HG03103 (cell line): ENCODE results near the gene PSTPIP1.

Experiments
- ATAC-seq: cut with Tn5 transposase; IDR thresholded peaks from one replicate; pipeline ENCODE4 v1.9.1; 2021; ENCODE audit warnings: low read depth; ENCODE audit not compliant: unreplicated experiment

Gene PSTPIP1

DNA sequence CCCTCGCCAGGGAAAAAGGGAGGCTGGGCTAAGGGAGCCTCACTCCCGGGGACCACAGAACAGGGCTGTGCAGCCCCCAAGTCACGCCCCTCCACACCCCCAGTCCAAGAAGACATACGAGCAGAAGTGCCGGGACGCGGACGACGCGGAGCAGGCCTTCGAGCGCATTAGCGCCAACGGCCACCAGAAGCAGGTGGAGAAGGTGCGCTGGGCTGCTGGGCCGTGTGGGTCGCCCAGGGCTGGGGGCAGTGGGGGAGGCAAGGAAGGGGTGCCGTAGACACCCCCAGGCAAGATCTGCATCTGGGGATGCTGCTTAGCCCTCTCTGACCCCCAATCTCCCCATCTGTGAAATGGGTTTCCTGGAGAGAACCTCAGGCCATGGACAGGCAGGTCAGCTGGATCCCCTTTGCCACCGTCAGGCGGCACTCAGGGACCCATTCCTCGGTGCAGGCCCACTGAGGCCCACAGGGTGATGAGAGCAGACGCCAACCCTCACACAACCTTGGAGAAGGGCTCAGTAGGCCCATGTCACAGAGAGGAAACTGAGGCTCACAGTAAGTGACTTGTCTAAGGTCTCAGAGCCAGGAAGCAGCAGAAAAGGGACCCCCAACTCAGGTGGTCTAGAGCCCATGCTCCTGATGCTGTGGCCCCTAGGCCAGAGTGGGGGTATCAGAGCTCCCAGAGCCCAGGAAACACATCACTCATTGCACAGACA lies 33.7 kb downstream of the PSTPIP1 start:
- ATAC-seq: no peak

DNA sequence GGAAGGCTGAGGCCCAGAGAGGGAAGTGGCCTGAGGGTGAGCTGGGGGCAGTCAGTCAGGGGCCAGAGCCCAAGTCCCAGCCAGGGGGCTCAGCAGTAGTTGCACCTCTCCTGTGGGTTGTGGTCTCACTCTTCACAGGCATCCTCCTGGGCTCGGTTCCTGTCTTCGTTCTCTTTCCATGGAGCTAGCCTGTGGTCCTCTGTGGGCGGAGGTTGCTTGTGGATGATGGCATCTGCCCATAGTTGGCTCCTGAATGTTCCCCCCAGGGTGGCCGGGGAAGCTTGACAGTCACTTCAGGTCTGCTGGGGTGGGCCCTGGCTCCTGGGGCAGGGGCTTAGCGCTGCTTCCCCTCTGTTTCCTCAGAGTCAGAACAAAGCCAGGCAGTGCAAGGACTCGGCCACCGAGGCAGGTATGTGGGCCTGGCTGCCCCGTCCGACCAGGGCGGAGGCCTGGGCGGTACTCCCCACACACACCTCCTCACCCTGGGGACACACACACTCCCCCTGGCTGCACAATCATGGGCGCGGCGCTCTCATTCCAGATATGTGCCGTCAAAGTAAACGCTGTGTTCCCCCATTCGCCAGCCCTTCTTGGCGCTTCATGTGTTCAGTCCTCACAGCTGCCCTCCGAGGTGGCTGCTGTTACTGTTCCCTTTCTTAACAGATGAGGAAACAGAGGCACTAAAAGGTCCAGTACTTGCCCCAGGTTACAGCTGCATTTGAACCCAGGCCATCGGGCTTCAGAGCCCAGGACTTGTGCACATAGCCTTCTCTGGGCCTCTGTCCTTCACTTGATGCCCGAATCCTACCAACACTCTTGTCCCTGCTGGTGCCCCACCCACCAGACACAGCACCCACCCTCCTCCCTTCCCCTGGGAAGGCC lies 34.5 kb downstream of the PSTPIP1 start:
- no peak for ATAC-seq

DNA sequence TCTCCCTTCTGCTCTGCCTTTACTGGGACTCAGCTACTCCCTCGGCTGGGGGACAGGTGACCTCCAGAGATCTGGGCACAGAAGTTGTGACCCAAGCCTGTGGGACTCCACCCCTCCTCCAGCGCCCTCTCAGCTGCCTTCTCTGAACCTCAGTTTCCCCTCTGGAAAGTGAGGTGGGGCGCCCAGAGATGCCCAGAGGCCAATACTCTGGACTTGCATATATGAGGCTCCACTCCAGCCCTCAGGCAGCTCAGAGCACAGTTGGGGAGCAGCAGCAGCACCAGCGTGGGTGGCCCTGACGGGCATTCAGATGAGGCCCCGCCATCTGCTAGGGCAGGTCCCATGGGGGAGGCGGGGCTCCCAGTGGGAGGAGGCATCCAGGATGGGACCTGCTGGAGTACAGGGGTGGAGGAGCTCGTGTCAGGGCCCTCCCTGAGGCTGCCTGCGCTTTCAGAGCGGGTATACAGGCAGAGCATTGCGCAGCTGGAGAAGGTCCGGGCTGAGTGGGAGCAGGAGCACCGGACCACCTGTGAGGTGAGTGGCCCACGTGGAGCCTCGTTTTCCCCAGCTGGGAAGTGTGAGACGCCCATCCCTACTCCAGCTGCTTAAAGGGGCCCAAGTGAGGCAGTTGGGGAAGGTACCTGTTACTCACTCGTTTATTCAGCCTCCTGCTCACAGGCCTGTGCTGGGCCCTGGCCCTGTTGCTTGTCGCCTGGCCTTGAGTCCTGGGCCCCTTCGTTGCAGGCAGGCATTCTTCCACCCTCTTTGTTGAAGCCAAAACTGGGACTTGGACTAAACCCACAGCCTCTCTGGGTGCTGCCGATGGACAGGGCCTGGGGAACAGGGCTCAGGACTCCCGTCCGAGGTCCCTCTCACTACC lies 35.4 kb downstream of the PSTPIP1 start:
- no peak for ATAC-seq

DNA sequence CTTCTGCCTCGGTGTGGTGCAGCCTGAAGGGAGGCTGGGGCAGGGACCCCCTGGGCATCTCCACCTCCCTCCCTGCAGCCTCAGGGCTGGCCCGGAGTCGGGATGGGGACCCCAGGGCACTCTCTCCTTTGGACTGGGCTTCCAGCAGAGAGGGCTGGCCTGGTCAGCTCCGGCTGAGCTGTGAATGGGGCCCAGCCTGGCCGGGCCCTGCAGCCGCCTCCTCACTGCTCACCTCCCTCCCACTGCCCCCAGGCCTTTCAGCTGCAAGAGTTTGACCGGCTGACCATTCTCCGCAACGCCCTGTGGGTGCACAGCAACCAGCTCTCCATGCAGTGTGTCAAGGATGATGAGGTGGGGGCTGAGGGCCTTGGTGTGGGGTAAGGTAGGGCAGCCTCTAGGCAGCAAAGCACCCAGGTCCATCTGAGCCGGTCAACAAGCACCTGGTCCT lies 36.0 kb downstream of the PSTPIP1 start:
- no peak for ATAC-seq

DNA sequence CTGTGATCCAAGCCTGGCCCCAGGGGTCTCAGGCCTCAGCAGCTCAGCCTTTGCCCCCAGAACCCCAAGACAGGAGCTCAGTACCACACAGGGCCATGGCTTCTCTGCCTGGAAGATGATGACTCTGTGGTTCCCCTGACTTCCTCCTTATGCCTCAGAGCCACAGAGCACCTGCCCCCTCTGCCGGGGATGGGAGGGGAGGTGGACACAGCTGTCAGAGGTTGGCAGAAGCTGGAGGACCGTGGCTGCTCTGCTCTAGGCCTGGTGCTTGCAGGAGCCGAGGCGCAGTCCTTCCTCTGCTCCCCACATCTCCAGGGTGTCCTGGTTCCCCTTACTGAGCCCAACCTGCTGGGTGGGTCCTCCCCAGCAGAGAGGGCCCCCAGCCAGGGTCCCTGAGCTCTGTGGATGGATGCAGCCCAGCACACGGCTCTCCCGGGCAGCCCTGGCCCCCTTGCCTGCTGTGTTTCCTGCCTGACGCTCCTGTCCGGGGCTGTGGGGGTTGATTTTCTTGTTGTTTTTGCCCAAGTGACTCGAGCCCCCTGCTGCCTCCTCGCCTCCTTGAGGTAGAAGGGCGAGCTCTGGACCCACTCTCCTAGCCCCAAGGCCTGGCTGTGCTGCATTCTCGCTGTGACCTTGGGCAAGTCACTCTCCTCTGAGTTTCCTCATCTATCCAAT lies 36.6 kb downstream of the PSTPIP1 start:
- ATAC-seq: no peak

DNA sequence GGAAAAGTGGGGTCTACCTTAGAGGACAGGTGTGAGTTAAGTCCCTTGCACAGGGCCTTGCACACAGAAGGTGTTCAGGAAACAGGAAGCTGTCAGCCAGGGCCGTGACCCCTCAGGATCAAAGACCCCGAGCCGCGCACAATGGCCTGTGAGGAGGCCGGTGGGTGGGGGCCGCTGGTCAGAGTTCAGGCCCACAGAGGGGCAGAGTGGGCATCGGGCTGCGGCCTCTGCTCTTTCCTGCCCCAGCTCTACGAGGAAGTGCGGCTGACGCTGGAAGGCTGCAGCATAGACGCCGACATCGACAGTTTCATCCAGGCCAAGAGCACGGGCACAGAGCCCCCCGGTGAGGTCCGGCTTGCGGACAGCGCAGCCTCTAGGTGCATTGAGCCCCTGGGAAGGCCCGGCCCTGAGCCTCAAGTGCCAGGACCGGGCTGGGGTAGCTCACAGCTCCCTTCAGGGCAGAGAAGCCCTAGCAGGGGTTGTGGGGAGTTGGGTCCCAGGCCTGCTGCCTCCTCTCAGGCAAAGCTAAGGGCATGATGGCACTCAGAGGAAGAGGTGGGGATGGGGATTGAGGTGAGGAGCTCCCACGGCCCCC lies 37.2 kb downstream of the PSTPIP1 start:
- no peak for ATAC-seq

DNA sequence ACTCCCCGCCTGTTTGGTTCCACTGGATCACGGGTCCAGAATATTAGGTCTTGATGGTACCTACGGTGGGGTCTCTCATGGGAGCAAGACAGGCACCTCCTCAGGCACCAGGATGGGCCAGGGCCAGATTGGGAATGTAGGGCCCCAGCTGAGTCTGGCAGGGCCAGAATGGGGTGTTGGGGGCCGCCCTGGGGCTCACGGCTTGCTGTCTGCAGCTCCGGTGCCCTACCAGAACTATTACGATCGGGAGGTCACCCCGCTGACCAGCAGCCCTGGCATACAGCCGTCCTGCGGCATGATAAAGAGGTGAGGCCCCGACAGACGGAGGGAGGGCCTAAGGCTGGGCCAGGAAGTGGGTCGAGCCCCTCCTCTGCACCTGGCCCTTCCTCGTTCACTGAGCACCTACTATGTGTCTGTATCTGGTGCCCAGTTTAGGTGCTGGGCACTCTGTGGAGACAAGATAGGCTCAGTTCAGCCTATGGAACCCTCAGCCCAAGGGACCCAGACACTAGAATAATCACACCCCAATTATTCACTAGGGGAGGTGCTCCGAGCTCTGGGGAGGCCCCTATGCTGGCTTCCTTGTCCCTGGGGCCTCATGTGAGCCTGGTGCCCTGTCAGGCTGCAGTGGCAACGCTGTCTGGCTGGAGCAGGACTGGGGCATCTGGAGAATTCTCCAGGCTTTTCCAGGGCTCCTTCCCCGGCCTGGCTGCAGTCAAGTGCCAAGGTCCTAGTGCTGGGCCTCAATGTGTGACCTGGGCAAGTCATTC lies 37.9 kb downstream of the PSTPIP1 start:
- ATAC-seq: no peak

DNA sequence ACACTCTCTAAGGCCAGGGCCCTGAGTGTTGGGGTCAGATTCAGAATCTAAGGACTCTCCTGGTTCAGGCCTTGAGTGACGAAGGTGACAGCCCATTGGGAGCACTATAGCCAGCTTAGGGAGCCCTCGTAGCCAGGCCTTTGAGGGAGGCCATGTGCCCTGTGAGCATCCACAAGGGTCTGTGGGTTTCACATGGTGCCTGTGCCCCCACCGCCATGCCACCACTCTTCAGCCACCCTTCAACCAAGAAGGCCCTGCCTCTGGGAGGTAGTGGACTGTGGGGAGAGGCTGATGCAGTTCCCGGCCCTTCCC lies 38.4 kb downstream of the PSTPIP1 start:
- ATAC-seq: no peak

DNA sequence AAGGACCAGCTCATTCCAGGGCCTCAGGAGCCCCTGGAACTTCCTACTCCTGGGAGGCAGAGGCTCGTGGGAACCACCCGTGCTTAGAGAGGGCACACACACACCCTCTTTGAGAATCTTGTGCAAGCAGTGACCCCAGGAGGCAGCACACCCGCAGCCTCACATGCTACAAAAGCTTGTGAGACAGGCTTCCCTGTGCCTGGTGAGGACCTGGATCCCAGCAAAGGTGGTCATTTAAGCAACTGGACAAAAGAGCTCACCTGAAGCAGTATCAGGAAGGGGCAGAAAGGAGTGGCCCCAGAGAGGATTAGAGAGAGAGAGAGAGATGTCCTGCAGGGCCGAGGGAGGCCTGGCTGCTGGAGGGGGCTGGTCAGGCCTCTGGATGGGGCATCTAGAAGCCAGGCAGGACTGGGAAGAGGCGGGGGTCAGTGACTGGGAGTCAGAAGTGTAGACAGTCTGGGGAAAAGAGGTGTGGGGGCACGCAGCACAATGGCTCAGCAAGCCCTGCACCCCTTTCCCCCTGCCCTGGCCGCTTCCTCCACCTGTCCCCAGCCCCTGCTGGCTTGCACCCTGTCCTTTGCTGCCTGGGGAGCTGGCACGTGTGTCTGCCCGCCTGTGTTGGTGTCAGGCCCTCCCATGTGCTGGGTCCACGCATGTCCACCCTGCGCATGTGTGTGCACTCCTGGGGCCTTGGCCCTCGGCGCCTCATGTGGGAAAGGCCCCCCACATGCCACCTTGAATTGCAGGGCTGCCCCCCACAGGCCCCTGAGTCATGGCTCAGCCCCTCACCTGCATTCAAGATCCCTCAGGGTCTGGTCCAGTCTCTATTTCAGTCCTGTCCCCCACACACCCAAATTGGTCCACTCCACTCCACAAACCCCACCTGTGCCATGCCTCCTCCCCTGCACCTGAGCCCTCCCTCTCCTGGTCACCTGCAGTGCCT lies 39.1 kb downstream of the PSTPIP1 start:
- no peak for ATAC-seq

DNA sequence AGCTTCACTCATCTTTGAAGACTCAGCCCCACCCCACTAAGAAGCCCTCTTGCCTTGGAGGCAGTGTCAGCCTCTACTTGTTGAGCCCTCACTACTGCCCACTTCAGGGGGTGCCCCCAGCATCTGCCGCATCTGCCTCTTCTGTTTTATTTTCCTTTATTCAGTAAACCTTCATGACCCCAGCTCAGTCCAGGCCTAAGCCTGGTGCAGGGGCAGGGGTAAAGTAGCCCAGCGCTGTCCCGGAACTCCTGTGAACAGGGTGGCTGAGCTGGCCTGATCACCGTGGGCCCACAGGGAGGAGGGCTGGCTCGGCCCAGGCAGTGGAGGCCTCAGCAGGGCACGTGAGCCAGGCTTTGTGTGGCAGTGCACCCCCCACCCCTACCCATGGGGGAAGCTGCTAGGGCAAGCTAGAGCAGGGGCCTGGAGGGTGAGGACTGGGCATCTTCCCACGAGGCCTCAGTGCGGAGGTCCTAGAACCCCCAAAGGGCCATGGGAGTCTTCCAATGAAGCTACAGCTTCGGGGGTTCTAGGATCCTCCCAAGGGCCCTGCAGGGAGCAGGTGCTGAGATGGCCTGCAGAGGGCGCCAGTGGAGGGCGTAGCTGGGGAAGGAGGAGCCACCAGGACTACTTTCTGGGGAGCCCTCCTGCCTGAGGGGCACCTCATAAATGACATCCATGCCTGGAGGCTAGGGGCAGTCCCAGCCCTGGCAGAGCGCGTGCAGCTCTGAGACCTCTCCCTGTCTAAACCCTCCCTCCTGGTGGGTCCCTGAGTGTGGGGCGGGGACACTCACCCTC lies 40.0 kb downstream of the PSTPIP1 start:
- ATAC-seq: no peak

DNA sequence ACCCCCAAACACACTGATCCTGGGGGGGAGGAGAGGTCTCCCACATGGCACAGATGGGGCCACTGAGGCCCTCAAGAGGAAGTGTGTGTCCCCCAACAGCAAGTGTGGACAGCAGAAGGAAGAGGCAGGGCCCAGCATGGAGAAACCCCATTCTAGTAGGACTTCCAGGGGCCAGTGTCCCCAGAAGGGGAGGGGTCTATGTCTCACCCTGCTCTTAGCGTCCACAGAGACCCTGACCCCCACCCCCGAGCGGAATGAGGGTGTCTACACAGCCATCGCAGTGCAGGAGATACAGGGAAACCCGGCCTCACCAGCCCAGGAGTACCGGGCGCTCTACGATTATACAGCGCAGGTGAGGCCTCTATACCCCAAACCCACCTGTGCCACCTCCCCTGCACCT lies 40.7 kb downstream of the PSTPIP1 start:
- no peak for ATAC-seq

DNA sequence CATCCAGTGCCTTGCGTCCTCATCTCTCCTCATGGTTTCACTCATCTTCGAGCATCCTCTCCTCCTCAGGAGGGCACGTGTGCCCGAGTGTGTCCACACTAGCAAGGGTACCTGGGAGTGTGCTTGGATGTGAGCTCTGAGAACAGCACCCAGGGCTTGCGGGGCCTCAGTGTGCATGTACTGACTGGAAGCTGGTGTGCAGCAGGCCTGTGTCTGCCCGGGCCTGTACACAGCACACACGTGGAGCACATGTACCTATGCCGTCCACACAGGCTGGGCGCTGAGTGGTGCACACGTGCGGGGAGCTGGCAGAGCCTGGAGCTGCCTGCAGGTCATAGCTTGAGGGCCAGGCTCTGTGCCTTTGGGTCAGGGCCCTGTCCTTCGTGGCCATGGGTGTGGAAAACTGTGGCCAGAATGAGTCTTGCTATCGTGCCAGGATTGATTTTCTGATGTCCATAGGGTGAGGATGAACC lies 41.1 kb downstream of the PSTPIP1 start:
- ATAC-seq: no peak

DNA sequence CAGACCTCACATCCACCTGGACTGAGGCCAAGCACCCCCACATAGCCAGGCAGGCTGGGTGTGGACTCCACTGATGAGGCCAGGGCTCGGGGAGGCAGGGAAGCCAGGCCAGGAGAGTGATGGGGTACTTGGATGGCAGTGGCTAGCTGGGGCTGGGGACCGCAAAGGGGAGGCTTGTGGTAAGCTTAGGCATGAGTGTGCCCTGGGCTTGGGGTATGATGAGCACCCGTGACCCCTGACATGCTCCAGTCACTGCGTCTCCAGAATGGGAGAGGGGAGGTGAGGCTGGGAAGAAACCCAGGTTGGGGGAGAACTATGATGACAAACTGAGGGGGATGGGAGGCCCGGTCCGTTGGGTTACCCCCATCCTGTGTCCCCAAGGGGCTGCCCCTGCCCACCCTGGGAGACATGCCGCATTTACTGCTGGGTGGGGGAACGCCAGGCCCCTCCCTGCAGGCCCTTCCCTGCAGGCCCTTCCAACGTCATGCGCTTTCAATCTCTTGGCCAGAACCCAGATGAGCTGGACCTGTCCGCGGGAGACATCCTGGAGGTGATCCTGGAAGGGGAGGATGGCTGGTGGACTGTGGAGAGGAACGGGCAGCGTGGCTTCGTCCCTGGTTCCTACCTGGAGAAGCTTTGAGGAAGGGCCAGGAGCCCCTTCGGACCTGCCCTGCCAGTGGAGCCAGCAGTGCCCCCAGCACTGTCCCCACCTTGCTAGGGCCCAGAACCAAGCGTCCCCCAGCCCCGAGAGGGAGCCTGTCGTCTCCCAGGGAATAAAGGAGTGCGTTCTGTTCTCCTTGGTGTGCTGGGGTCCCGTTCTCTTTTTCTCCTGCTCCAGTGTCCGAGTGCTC lies 41.8 kb downstream of the PSTPIP1 start:
- no peak for ATAC-seq

DNA sequence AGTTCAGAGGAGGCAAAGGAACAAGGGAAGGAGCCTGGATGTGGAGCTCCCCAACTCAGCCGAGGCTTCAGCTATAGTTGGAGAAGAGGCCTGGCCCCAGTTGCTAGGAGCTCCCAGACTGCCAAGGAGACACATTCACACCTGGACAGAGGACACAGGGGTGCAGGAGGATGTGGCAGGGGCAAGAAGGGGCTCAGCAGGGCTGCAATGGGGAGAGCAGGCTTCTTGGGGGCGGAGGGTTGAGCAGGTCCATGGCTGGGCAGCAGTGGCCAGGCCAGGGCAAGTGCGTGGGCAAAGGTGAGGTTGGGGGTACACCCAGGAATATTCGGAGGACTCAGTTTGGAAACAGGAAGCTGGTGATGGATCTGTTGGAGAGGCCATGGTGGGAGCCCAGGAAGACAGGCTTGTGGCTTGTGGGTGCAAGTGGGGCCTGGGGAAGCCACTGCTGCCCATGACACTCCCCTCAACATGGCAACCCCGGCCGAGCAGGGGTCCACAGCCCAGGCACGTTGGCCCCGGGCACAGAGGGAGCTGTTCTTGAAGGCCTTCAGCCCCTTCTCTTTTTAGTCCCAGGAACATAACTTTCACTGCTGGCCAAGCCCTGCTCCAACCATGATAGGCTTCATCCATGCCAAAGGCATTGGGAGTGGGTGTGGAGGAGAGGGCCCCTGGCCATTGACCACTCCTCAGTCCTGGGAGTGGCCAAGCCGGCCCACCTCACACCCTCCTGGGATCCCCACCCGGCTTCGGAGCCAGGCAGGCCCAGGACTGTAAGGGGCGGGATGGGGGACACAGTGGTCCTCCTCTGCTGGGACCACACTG lies 42.7 kb downstream of the PSTPIP1 start:
- ATAC-seq: no peak

DNA sequence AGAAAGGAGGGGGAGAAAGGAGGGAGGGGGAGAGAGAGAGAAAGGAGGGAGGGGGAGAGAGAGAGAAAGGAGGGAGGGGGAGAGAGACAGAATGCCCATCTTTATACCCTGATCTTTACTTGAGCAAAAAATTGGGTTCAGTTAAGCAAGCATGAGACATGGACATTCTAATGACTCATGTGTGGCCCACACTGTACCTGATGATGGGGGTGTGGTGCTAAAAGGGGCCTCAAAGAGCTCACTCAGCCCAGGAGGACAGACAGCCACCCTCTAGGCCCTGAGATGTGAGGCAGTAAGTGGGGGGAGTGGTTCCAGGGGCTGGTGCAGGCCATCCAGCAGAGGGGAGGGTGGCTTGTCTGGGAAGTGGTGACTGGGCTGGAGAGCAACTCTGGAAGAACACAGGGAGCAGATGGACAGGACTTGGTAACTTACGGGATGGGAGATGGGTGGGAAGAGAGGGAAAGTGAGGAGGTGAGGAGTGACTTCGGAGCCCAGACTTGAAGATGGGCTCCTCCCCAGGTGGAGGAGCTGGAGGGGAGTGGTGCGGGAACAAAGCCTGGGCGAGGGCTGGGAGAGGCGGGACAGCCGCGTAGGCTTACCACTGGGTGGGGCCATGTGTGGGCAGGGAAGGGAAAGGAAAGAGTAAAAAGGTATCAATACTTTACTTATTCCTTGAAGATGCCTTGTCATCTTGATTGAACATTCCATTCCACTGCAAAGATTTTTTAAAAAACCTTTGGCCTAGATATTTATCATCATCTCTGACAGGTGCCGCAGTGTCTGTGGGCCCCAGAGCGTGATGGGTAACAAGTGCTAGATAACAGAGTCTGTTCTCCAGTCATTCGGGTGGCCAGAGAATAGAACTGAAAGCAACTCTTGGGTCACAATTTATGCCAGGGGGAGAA lies 43.6 kb downstream of the PSTPIP1 start:
- ATAC-seq: no peak
